MM.1S (cell line): Measurements from ENCODE around the gene BNIP5.
A peak's percentile ranks its signal among the peaks of the same experiment; 100 is the strongest.
"Not testable (repeated sequence)": the region's sequence is repeated elsewhere in the genome, so short reads cannot be mapped to it uniquely, and the experiment has no call there.

ENCODE experiments used
- DNase-seq: peaks from one replicate; pipeline ENCODE4 v3.0.0-alpha.2; 2015
- H2AFZ ChIP-seq: fragments of 300-600 bp; sonication (generic); 2 replicates; pipeline ENCODE4 v1.6.0; 2016; ENCODE audit warnings: antibody characterized with exemption, low read length
- H3F3A ChIP-seq: fragments of 300-600 bp; sonication (generic); 2 replicates; pipeline ENCODE4 v1.6.1; 2016; ENCODE audit warnings: mild to moderate bottlenecking, antibody characterized with exemption, low read length, moderate library complexity, mixed read lengths; ENCODE audit not compliant: insufficient read depth
- H3K27ac ChIP-seq: fragments of 300-600 bp; sonication (generic); 2 replicates; pipeline ENCODE4 v1.5.1; 2016; ENCODE audit warnings: mild to moderate bottlenecking, low read length
- H3K27me3 ChIP-seq: fragments of 300-600 bp; sonication (generic); replicated peaks from 2 replicates; pipeline ENCODE4 v1.6.0; 2016; ENCODE audit warnings: low read length; ENCODE audit not compliant: insufficient read depth
- H3K36me3 ChIP-seq: fragments of 300-600 bp; sonication (generic); replicated peaks from 2 replicates; pipeline ENCODE4 v1.6.1; 2016; ENCODE audit warnings: mild to moderate bottlenecking, low read length, mixed read lengths; ENCODE audit not compliant: insufficient read depth
- H3K4me1 ChIP-seq: fragments of 300-600 bp; sonication (generic); 2 replicates; pipeline ENCODE4 v1.6.1; 2016; ENCODE audit warnings: low read length, mixed read lengths
- H3K4me2 ChIP-seq: fragments of 300-600 bp; sonication (generic); 2 replicates; pipeline ENCODE4 v1.6.0; 2016; ENCODE audit warnings: low read depth, low read length
- H3K4me3 ChIP-seq: fragments of 300-600 bp; sonication (generic); 2 replicates; pipeline ENCODE4 v1.5.1; 2016; ENCODE audit warnings: low read length, mixed read lengths
- H3K79me2 ChIP-seq: fragments of 300-600 bp; sonication (generic); 2 replicates; pipeline ENCODE4 v1.6.1; 2016; ENCODE audit warnings: mixed run types, low read length, mixed read lengths
- H3K9ac ChIP-seq: fragments of 300-600 bp; sonication (generic); 2 replicates; pipeline ENCODE4 v1.6.1; 2016; ENCODE audit warnings: low read length, mixed read lengths
- H3K9me2 ChIP-seq: fragments of 300-600 bp; sonication (generic); replicated peaks from 2 replicates; pipeline ENCODE4 v1.6.1; 2016; ENCODE audit warnings: mild to moderate bottlenecking, low read length, mixed read lengths; ENCODE audit not compliant: insufficient read depth
- H3K9me3 ChIP-seq: fragments of 300-600 bp; sonication (generic); replicated peaks from 2 replicates; pipeline ENCODE4 v1.6.1; 2016; ENCODE audit warnings: mild to moderate bottlenecking, low read length, mixed read lengths; ENCODE audit not compliant: insufficient read depth
- H4K20me1 ChIP-seq: fragments of 300-600 bp; sonication (generic); 2 replicates; pipeline ENCODE4 v1.6.1; 2016; ENCODE audit warnings: mild to moderate bottlenecking, low read length, moderate library complexity, mixed read lengths; ENCODE audit not compliant: insufficient read depth
- CTCF ChIP-seq: fragments of 300-600 bp; sonication (generic); IDR thresholded peaks from 2 replicates; pipeline ENCODE4 v1.5.1; 2016; ENCODE audit warnings: antibody characterized with exemption, low read length, mixed read lengths
- EZH2 ChIP-seq: fragments of 300-600 bp; sonication (generic); optimal IDR thresholded peaks from 2 replicates; pipeline ENCODE3; 2017; ENCODE audit warnings: low read depth, mild to moderate bottlenecking, antibody characterized with exemption, low read length, mixed read lengths
- EZH2phosphoT487 ChIP-seq: fragments of 300-600 bp; sonication (generic); IDR thresholded peaks from 2 replicates; pipeline ENCODE4 v1.6.1; 2018; ENCODE audit warnings: antibody characterized with exemption, low read length

The BNIP5 gene

GRCh38 chr6:36340306-36340617, 3.6 kb upstream of the BNIP5 start:
- Histone ChIP-seq H3K79me2 (no peaks in the 10 kb centered on the region), H3K4me1 (peaks cover 16% of the 10 kb centered on the region), H3K4me2 (peak overlapping the region; percentile 82; the same call in 1 of the 2 replicates), H3F3A (no peaks in the 10 kb centered on the region), H4K20me1 (no peaks in the 10 kb centered on the region), H3K4me3 (no peak overlapping the region), H3K9ac (no peak overlapping the region), H3K36me3 (no peaks in the 10 kb centered on the region), H3K27me3 (no peaks in the 10 kb centered on the region), H3K27ac (no peak overlapping the region), H3K9me3 (no peaks in the 10 kb centered on the region), H3K9me2 (no peaks in the 10 kb centered on the region), H2AFZ (no peak overlapping the region)
- DNase-seq, result no peak
- TF ChIP-seq EZH2 (no peak), CTCF (no peak), EZH2phosphoT487 (no peak)

- no peaks in the 10 kb centered on the region for H3K36me3 ChIP-seq
- no peaks in the 10 kb centered on the region for H3F3A ChIP-seq
- no peaks in the 10 kb centered on the region for H3K79me2 ChIP-seq
- H3K4me2 ChIP-seq, result no peak overlapping the region
- TF ChIP-seq EZH2phosphoT487, result no peak
- no peak for TF ChIP-seq CTCF
- no peak for TF ChIP-seq EZH2
- H4K20me1 ChIP-seq, result no peaks in the 10 kb centered on the region
- no peaks in the 10 kb centered on the region for H3K27me3 ChIP-seq
- H3K27ac ChIP-seq, result no peak overlapping the region
- H3K4me1 ChIP-seq, result peaks cover 16% of the 10 kb centered on the region
- no peaks in the 10 kb centered on the region for H3K9me3 ChIP-seq
- H3K4me3 ChIP-seq, result no peak overlapping the region
- H2AFZ ChIP-seq, result no peak overlapping the region
- no peaks in the 10 kb centered on the region for H3K9me2 ChIP-seq
- no peak overlapping the region for H3K9ac ChIP-seq
- DNase-seq, result no peak
Observed at GRCh38 chr6:36339146-36339545, 2.5 kb upstream of the BNIP5 start.

DNA sequence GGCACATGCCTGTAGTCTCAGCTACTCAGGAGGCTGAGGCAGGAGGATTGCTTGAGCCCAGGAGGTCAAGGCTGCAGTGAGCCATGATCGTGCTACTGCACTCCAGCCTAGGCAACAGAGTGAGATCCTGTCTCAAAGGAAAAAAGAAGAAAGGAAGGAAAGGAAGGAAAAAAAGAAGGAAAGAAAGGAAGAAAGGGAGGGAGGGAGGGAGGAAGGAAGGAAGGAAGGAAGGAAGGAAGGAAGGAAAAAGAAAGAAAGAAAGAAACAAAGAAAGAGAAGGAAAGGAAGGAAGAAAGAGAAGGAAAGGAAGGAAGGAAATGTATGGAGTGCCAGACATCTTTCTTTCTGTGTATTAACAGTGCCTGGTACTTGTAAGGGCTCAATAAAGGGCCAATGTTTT, 1.5 kb upstream of the BNIP5 start:
- H3K4me2 ChIP-seq, H3K27ac ChIP-seq, DNase-seq, H3K4me3 ChIP-seq, H3F3A ChIP-seq, H3K36me3 ChIP-seq, H3K79me2 ChIP-seq, H3K9me3 ChIP-seq, H3K27me3 ChIP-seq, H3K9ac ChIP-seq, H2AFZ ChIP-seq, H4K20me1 ChIP-seq, H3K9me2 ChIP-seq: not testable (repeated sequence)
- peaks cover 16% of the 10 kb centered on the region for H3K4me1 ChIP-seq

- no peak for TF ChIP-seq EZH2phosphoT487
- no peak for TF ChIP-seq EZH2
- no peak for TF ChIP-seq CTCF
- H3K4me2 ChIP-seq, result no peak overlapping the region
Observed at GRCh38 chr6:36337814-36338213, 1.1 kb upstream of the BNIP5 start.

More at GRCh38 chr6:36337814-36338213, 1.1 kb upstream of the BNIP5 start:
- no peaks in the 10 kb centered on the region for H3K27me3 ChIP-seq
- no peak overlapping the region for H2AFZ ChIP-seq
- H3K4me3 ChIP-seq, result no peak overlapping the region
- no peaks in the 10 kb centered on the region for H3K79me2 ChIP-seq
- H3K36me3 ChIP-seq, result no peaks in the 10 kb centered on the region
- no peaks in the 10 kb centered on the region for H4K20me1 ChIP-seq
- no peak for DNase-seq
- no peaks in the 10 kb centered on the region for H3K9me3 ChIP-seq
- H3K27ac ChIP-seq, result no peak overlapping the region
- H3K4me1 ChIP-seq, result peaks cover 16% of the 10 kb centered on the region
- no peaks in the 10 kb centered on the region for H3K9me2 ChIP-seq
- no peak overlapping the region for H3K9ac ChIP-seq
- H3F3A ChIP-seq, result no peaks in the 10 kb centered on the region
